Measurements from ENCODE around the gene ZDHHC14.
"Not testable (repeated sequence)": the region's sequence is repeated elsewhere in the genome, so short reads cannot be mapped to it uniquely, and the experiment has no call there.

ZDHHC14 gene

DNA sequence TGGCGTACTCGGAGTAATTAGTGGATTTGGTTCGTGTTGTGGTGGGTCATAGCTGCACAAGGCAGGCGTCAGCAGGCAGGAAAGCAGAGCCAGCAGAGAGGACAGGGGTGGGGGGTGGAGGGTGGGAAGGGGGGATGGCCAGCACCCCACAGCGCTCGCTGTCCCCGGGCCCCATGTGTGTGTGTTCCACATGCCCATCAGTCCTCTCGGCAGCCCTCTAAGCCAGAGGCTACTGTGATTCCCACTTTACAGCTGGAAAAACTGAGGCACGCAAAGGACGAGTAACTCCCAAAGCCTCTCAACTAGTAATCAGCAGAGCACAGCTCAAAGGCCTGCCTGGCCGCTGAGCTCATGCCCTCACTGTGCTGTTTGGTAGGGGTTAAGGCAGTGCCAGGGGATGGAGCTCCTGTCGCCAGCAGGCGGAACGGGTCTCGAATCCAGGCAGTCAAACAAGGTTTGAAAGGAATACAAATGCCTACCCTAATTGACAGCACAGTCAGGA, 175.2 kb downstream of the ZDHHC14 start:
- no peak for DNase-seq (ENCODE audit: low read depth)
- TF ChIP-seq, protein P1, sequence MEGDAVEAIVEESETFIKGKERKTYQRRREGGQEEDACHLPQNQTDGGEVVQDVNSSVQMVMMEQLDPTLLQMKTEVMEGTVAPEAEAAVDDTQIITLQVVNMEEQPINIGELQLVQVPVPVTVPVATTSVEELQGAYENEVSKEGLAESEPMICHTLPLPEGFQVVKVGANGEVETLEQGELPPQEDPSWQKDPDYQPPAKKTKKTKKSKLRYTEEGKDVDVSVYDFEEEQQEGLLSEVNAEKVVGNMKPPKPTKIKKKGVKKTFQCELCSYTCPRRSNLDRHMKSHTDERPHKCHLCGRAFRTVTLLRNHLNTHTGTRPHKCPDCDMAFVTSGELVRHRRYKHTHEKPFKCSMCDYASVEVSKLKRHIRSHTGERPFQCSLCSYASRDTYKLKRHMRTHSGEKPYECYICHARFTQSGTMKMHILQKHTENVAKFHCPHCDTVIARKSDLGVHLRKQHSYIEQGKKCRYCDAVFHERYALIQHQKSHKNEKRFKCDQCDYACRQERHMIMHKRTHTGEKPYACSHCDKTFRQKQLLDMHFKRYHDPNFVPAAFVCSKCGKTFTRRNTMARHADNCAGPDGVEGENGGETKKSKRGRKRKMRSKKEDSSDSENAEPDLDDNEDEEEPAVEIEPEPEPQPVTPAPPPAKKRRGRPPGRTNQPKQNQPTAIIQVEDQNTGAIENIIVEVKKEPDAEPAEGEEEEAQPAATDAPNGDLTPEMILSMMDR (IDR thresholded peaks at IDR 0.05; ENCODE audit: control insufficient read depth, extremely low read depth, insufficient read depth) = no peak
- no peak overlapping the region for H3K4me3 ChIP-seq (ENCODE audit: low read depth, low read length)

DNA sequence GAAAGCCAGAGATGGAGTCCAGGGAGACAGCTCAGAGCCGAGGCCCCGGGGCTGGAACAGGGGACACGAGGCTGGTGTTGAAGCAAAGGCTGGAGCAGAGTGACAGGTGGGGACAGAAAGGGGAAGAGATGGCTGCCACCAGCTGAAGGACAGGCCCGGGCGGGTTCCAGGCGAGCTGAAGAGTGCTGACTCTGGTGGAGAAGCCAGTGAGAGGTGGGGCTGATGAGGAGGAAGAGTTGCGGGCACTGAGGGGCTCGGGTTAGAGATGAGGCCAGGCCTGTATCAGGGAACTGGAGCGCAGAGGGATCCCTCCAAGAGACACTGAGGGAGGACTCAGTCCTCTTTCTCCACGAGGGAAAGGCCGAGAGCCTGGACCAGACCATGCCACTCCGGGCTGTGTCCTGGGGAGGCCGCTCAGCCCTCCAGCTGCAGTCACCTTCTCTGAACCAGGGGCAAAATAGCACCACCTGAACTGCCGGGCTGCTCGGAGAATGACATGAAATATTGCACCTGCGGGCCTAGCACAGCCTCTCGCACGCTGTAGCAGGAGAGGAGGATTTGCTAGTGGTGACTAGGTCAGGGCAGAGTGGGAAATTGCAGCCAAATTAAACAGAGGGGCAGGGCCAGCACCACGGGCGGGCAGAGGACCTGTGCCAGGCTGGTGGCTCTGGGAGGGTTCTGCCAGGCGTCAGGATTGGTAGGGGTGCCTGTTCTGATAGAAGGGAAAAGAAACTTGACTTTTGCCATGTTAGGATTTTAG, 175.9 kb downstream of the ZDHHC14 start:
- TF ChIP-seq, protein P1 (IDR thresholded peaks at IDR 0.05; ENCODE audit: control insufficient read depth, extremely low read depth, insufficient read depth) = no peak
- peak; percentile 72 for DNase-seq (ENCODE audit: low read depth)
- H3K4me3 ChIP-seq (ENCODE audit: low read depth, low read length) = no peak overlapping the region

DNA sequence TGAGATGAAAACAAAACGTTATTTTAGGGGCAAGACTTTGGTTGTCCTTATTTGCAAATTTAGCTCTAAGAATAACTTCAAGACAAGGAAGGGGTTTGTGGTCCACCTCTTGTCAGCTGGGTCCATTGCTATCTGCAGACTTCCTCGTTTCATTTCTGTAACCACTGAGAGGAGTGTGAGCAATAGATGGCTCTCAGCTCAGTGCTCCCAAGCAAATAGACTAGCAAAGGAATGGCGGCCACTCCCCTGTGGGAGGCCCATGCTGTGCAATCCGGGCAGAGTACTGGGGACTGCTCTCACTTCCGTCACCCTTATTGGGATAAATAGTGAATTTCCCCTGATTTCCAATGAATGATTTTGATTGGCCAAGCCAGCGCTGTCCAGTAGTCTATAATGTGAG, 176.6 kb downstream of the ZDHHC14 start:
- DNase-seq (ENCODE audit: low read depth) = no peak
- TF ChIP-seq, protein P1 (IDR thresholded peaks at IDR 0.05; ENCODE audit: control insufficient read depth, extremely low read depth, insufficient read depth) = no peak
- no peak overlapping the region for H3K4me3 ChIP-seq (ENCODE audit: low read depth, low read length)

DNA sequence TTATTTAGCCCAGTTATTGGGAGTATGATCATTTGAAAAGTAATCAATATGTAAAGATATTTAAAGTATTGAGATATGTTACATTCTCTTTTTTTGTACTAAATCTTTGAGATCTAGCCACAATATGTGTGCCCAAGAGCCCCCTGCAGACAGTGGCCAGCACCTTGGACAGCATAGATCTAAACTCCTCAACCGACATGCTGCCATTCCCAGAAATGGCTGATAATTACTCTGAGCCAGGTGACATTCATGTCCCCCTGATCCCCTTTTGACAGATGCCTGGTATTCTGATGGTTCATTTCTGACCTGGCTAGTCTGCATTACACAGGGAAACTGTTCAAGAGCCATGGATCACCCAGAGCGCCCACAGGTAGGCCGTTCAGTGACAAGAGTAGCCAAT, 177.1 kb downstream of the ZDHHC14 start:
- DNase-seq (ENCODE audit: low read depth) = no peak
- TF ChIP-seq, protein P1 (IDR thresholded peaks at IDR 0.05; ENCODE audit: control insufficient read depth, extremely low read depth, insufficient read depth) = no peak
- no peak overlapping the region for H3K4me3 ChIP-seq (ENCODE audit: low read depth, low read length)

DNA sequence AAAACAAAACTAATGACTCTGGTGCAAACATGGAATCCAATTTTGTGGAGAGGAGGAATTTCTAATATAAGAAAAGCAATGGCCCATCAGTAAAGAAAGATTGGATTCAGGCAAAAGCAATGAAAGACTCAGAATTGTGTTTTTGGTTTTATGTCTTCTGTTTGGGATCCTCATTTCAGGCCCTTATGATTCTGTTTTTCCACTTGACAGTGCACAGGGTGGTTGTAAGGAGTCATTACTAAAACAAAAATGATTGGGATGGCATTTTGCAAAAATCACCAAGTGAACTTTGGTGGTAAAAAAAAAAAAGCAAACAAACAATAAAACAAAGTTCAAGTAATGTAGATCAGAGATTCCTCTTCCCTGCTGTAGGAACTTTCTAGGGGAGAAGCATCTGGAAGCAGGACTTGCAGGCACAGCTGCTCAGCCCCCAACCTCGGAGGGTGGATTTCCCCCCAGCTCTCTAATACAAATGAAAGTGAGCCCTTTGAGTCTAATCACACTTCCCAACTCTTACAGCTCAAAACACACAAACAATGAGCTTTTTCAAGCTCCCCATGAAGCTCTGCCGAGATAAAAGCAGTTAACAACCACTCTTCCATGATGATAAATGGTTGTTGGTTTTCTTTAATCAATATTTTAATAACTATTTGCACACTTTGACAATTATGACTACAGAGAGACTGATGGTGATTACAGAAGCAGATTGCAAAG, 177.7 kb downstream of the ZDHHC14 start:
- TF ChIP-seq, protein P1 (IDR thresholded peaks at IDR 0.05; ENCODE audit: control insufficient read depth, extremely low read depth, insufficient read depth) = no peak
- H3K4me3 ChIP-seq (ENCODE audit: low read depth, low read length) = no peak overlapping the region
- no peak for DNase-seq (ENCODE audit: low read depth)

DNA sequence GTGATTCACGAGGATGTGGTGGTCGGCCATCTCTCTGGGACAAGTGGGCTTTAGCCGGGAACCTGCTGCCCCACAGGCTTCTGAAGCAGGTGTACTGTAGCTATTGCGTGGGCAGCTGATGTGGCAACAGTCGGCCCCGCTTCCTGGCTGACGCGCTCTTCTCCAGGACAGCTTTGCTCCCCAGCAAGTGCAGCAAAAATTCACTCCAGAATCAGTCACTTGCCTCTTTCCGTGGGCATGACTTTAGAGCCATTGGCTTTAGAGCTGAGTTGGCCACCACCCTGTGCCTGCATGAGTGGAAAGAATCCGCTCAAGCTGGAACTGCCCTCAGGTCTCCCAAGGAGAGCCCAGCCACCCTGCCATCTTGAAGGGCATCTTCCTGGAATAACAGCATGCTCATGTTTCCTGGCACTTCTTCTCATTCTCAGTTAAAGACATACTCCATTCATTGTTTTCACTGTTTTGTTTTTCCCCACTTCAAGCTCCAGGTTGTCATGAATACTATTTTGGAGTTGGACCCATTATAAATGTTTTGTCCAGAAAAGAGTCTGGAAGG, 178.3 kb downstream of the ZDHHC14 start:
- DNase-seq (ENCODE audit: low read depth) = no peak
- TF ChIP-seq, protein P1 (IDR thresholded peaks at IDR 0.05; ENCODE audit: control insufficient read depth, extremely low read depth, insufficient read depth) = no peak
- H3K4me3 ChIP-seq (ENCODE audit: low read depth, low read length) = no peak overlapping the region

DNA sequence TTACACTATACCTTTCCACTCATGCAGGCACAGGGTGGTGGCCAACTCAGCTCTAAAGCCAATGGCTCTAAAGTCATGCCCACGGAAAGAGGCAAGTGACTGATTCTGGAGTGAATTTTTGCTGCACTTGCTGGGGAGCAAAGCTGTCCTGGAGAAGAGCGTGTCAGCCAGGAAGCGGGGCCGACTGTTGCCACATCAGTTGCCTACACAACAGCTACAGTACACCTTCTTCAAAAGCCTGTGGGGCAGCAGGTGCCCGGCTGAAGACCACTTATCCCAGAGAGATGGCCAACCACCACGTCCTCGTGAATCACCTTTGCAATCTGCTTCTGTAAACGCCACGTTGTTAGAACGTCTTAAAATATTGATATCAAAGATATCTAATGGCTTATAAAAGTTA, 179.1 kb downstream of the ZDHHC14 start:
- DNase-seq (ENCODE audit: low read depth); H3K4me3 ChIP-seq (ENCODE audit: low read depth, low read length): not testable (repeated sequence)
